ENCODE results near the gene CAPN12. TPM values are rescaled to one million over a fixed set of nuclear protein-coding genes. Genes with fewer than 3 reads are reported as not detected.

CAPN12 gene
- total and polyA plus RNA-seq, 2 experiments from 2014 or later = 19.1 to 20.5 TPM

DNA sequence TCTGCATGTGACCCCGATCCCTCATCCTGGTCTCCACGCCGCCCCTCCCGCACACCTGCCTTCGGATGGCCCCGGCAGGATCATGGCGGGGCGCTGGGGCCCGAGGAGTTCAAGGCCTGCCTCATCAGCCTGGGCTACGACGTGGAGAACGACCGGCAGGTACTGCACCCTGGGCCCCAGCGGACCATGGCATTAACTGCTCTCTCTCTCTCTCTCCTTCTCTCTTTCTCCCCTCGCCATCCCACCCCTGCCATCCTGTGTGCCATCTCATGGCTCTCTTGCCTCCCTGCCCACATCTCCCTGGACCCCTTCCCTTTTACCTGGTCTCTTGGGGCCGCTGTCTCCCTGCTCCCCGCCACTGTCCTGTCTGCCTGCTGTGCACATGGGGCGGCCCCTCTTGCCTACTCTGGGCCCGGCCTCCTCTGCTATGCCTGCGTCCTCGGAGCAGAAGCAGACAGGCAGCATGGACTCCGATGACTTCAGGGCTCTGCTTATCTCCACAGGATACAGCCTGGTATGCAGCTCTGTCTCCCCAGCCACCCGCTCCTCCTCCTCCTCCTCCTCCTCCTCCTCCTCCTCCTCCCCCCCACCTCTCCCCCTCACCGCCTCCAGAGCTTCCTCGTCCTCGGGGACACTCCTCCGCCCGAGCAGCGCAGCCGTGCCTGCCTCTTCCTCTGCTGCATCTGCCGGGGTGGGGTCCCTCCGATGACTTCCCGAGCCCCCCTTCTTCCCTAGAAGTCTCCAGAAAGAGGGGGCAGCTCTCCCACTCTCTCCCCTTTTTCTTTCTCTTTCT lies 16.2 kb downstream of the CAPN12 start:
- no peak overlapping the region for H3K27ac ChIP-seq (ENCODE audit: low read depth)

More for the DNA sequence above, 16.2 kb downstream of the CAPN12 start:
- no peak for DNase-seq (ENCODE audit: low spot score)
- no peaks in the 10 kb centered on the region for H3K9me3 Mint-ChIP-seq
- Histone ChIP-seq H3K79me2 (replicated peaks; ENCODE audit: insufficient read depth) (no peaks in the 10 kb centered on the region), H3K4me3 (no peak overlapping the region), H3F3A (replicated peaks; ENCODE audit: low read depth) (peaks cover 27% of the 10 kb centered on the region; the same call in 1 of the 2 replicates), H2AFZ (no peak overlapping the region), H4K20me1 (replicated peaks; ENCODE audit: insufficient read depth) (peaks cover 6% of the 10 kb centered on the region), H3K36me3 (ENCODE audit: insufficient read depth) (peaks cover 27% of the 10 kb centered on the region), H3K9me2 (ENCODE audit: insufficient read depth) (no peaks in the 10 kb centered on the region), H3K4me2 (no peak overlapping the region), H3K4me1 (ENCODE audit: insufficient read depth) (no peaks in the 10 kb centered on the region; the same call in 1 of the 2 replicates), H3K27me3 (ENCODE audit: insufficient read depth) (no peaks in the 10 kb centered on the region)
- ATAC-seq = no peak
- TF ChIP-seq EZH2phosphoT487 (IDR thresholded peaks at IDR 0.05; ENCODE audit: unreplicated experiment) (no peak), NANOG (IDR thresholded peaks at IDR 0.05; ENCODE audit: borderline replicate concordance) (no peak), STAT1 (IDR thresholded peaks at IDR 0.05; ENCODE audit: unreplicated experiment) (no peak), JUNB (IDR thresholded peaks at IDR 0.05; ENCODE audit: unreplicated experiment) (no peak), EZH2 (IDR thresholded peaks at IDR 0.05; ENCODE audit: low read depth, unreplicated experiment) (no peak), POLR2AphosphoS5 (IDR thresholded peaks at IDR 0.05; ENCODE audit: low read depth) (no peak), ZNF114 (CRISPR knock-in tag; IDR thresholded peaks at IDR 0.05) (no peak), CREB1 (CRISPR knock-in tag; IDR thresholded peaks at IDR 0.05; ENCODE audit: low read depth) (no peak), ZNF331 (CRISPR knock-in tag; IDR thresholded peaks at IDR 0.05; ENCODE audit: low read depth) (no peak)
- TF ChIP-seq, protein P1, sequence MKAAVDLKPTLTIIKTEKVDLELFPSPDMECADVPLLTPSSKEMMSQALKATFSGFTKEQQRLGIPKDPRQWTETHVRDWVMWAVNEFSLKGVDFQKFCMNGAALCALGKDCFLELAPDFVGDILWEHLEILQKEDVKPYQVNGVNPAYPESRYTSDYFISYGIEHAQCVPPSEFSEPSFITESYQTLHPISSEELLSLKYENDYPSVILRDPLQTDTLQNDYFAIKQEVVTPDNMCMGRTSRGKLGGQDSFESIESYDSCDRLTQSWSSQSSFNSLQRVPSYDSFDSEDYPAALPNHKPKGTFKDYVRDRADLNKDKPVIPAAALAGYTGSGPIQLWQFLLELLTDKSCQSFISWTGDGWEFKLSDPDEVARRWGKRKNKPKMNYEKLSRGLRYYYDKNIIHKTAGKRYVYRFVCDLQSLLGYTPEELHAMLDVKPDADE (IDR thresholded peaks at IDR 0.05) = no peak
- TF ChIP-seq, protein P2, sequence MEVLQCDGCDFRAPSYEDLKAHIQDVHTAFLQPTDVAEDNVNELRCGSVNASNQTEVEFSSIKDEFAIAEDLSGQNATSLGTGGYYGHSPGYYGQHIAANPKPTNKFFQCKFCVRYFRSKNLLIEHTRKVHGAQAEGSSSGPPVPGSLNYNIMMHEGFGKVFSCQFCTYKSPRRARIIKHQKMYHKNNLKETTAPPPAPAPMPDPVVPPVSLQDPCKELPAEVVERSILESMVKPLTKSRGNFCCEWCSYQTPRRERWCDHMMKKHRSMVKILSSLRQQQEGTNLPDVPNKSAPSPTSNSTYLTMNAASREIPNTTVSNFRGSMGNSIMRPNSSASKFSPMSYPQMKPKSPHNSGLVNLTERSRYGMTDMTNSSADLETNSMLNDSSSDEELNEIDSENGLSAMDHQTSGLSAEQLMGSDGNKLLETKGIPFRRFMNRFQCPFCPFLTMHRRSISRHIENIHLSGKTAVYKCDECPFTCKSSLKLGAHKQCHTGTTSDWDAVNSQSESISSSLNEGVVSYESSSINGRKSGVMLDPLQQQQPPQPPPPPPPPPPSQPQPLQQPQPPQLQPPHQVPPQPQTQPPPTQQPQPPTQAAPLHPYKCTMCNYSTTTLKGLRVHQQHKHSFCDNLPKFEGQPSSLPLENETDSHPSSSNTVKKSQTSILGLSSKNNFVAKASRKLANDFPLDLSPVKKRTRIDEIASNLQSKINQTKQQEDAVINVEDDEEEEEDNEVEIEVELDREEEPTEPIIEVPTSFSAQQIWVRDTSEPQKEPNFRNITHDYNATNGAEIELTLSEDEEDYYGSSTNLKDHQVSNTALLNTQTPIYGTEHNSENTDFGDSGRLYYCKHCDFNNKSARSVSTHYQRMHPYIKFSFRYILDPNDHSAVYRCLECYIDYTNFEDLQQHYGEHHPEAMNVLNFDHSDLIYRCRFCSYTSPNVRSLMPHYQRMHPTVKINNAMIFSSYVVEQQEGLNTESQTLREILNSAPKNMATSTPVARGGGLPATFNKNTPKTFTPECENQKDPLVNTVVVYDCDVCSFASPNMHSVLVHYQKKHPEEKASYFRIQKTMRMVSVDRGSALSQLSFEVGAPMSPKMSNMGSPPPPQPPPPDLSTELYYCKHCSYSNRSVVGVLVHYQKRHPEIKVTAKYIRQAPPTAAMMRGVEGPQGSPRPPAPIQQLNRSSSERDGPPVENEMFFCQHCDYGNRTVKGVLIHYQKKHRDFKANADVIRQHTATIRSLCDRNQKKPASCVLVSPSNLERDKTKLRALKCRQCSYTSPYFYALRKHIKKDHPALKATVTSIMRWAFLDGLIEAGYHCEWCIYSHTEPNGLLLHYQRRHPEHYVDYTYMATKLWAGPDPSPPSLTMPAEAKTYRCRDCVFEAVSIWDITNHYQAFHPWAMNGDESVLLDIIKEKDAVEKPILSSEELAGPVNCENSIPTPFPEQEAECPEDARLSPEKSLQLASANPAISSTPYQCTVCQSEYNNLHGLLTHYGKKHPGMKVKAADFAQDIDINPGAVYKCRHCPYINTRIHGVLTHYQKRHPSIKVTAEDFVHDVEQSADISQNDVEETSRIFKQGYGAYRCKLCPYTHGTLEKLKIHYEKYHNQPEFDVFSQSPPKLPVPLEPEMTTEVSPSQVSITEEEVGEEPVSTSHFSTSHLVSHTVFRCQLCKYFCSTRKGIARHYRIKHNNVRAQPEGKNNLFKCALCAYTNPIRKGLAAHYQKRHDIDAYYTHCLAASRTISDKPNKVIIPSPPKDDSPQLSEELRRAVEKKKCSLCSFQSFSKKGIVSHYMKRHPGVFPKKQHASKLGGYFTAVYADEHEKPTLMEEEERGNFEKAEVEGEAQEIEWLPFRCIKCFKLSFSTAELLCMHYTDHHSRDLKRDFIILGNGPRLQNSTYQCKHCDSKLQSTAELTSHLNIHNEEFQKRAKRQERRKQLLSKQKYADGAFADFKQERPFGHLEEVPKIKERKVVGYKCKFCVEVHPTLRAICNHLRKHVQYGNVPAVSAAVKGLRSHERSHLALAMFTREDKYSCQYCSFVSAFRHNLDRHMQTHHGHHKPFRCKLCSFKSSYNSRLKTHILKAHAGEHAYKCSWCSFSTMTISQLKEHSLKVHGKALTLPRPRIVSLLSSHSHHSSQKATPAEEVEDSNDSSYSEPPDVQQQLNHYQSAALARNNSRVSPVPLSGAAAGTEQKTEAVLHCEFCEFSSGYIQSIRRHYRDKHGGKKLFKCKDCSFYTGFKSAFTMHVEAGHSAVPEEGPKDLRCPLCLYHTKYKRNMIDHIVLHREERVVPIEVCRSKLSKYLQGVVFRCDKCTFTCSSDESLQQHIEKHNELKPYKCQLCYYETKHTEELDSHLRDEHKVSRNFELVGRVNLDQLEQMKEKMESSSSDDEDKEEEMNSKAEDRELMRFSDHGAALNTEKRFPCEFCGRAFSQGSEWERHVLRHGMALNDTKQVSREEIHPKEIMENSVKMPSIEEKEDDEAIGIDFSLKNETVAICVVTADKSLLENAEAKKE (CRISPR knock-in tag; IDR thresholded peaks at IDR 0.05) = no peak
- TF ChIP-seq, protein P3, sequence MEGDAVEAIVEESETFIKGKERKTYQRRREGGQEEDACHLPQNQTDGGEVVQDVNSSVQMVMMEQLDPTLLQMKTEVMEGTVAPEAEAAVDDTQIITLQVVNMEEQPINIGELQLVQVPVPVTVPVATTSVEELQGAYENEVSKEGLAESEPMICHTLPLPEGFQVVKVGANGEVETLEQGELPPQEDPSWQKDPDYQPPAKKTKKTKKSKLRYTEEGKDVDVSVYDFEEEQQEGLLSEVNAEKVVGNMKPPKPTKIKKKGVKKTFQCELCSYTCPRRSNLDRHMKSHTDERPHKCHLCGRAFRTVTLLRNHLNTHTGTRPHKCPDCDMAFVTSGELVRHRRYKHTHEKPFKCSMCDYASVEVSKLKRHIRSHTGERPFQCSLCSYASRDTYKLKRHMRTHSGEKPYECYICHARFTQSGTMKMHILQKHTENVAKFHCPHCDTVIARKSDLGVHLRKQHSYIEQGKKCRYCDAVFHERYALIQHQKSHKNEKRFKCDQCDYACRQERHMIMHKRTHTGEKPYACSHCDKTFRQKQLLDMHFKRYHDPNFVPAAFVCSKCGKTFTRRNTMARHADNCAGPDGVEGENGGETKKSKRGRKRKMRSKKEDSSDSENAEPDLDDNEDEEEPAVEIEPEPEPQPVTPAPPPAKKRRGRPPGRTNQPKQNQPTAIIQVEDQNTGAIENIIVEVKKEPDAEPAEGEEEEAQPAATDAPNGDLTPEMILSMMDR (conservative IDR thresholded peaks at IDR 0.05; ENCODE audit: low read depth in 2 of 2) = no peak
- TF ChIP-seq, protein P4, sequence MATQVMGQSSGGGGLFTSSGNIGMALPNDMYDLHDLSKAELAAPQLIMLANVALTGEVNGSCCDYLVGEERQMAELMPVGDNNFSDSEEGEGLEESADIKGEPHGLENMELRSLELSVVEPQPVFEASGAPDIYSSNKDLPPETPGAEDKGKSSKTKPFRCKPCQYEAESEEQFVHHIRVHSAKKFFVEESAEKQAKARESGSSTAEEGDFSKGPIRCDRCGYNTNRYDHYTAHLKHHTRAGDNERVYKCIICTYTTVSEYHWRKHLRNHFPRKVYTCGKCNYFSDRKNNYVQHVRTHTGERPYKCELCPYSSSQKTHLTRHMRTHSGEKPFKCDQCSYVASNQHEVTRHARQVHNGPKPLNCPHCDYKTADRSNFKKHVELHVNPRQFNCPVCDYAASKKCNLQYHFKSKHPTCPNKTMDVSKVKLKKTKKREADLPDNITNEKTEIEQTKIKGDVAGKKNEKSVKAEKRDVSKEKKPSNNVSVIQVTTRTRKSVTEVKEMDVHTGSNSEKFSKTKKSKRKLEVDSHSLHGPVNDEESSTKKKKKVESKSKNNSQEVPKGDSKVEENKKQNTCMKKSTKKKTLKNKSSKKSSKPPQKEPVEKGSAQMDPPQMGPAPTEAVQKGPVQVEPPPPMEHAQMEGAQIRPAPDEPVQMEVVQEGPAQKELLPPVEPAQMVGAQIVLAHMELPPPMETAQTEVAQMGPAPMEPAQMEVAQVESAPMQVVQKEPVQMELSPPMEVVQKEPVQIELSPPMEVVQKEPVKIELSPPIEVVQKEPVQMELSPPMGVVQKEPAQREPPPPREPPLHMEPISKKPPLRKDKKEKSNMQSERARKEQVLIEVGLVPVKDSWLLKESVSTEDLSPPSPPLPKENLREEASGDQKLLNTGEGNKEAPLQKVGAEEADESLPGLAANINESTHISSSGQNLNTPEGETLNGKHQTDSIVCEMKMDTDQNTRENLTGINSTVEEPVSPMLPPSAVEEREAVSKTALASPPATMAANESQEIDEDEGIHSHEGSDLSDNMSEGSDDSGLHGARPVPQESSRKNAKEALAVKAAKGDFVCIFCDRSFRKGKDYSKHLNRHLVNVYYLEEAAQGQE (IDR thresholded peaks at IDR 0.05; ENCODE audit: unreplicated experiment) = no peak
- no peak overlapping the region for H3K27ac Mint-ChIP-seq
- H3K27me3 Mint-ChIP-seq (ENCODE audit: insufficient read depth, low read depth, poor library complexity) = peaks cover 28% of the 10 kb centered on the region
- peaks cover 71% of the 10 kb centered on the region for H3K36me3 Mint-ChIP-seq (ENCODE audit: low read depth)
- H3K4me3 Mint-ChIP-seq = no peak overlapping the region
- peaks cover 13% of the 10 kb centered on the region for H3K4me1 Mint-ChIP-seq
